ENCODE data around the gene RAPGEF4.

Gene RAPGEF4

GRCh38 chr2:172869861-172870260, 134.2 kb downstream of the RAPGEF4 start:
- TF ChIP-seq POLR2AphosphoS5 (IDR thresholded peaks at IDR 0.05; ENCODE audit: low read depth, low read length), result no peak
- TF ChIP-seq FOXP2 (optimal IDR thresholded peaks at IDR 0.05; ENCODE audit: borderline replicate concordance, extremely low read depth, extremely low read length, insufficient read depth), result no peak
- TF ChIP-seq REST (IDR thresholded peaks at IDR 0.05; ENCODE audit: insufficient read depth in 1 of 2, low read depth in 2 of 2, low read length in 2 of 2), result no peak
- no peak for TF ChIP-seq SIN3A (IDR thresholded peaks at IDR 0.05; ENCODE audit: borderline replicate concordance, insufficient read depth, low read length)
- no peak for TF ChIP-seq TAF1 (IDR thresholded peaks at IDR 0.05; ENCODE audit: borderline replicate concordance, insufficient read depth, low read length)

DNA sequence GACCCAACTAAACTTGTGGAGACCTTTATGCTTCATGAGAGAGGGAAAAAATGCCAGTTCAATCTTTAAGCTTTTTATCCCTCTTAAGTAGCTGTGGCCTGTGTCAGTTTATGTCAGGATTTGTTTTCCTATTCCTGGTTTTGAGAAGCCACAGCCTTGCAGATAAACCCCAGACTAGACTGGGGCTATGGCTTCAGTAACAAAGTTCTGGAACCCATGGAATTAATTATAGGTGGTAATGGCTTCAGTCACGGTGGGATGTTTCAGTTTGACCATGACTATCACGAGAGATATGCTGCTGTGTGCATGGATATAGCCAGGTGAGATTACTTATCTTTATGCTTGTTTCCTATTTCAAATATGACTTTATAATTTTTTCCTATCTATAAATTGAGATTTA, 134.8 kb downstream of the RAPGEF4 start:
- TF ChIP-seq SIN3A (IDR thresholded peaks at IDR 0.05; ENCODE audit: borderline replicate concordance, insufficient read depth, low read length) (no peak), POLR2AphosphoS5 (IDR thresholded peaks at IDR 0.05; ENCODE audit: low read depth, low read length) (no peak), TAF1 (IDR thresholded peaks at IDR 0.05; ENCODE audit: borderline replicate concordance, insufficient read depth, low read length) (no peak), FOXP2 (optimal IDR thresholded peaks at IDR 0.05; ENCODE audit: borderline replicate concordance, extremely low read depth, extremely low read length, insufficient read depth) (no peak), REST (IDR thresholded peaks at IDR 0.05; ENCODE audit: insufficient read depth in 1 of 2, low read depth in 2 of 2, low read length in 2 of 2) (no peak)

- TF ChIP-seq POLR2AphosphoS5 (IDR thresholded peaks at IDR 0.05; ENCODE audit: low read depth, low read length) (no peak), SIN3A (IDR thresholded peaks at IDR 0.05; ENCODE audit: borderline replicate concordance, insufficient read depth, low read length) (no peak), FOXP2 (optimal IDR thresholded peaks at IDR 0.05; ENCODE audit: borderline replicate concordance, extremely low read depth, extremely low read length, insufficient read depth) (no peak), TAF1 (IDR thresholded peaks at IDR 0.05; ENCODE audit: borderline replicate concordance, insufficient read depth, low read length) (no peak), REST (IDR thresholded peaks at IDR 0.05; ENCODE audit: insufficient read depth in 1 of 2, low read depth in 2 of 2, low read length in 2 of 2) (no peak)
These were observed 142.2 kb downstream of the RAPGEF4 start for GRCh38 chr2:172877826-172878225.

DNA sequence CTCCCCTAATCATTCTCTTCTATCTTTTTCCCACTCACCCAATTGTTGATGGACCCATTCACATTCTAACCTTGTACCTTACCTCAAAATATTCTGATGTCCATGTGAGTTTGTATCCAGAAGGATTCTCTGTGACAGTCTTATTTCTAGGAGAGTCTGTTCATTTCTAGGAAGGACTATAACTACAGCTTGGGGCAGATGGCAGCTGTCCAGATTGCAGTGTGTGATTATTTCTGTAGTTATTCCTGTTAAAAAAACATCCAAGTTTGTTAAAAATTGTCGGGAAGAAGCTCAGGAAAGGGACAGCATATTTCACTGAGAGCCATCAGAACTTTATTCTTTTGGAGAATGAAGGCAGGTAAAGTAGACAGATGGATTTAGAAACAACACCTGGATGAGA, 142.6 kb downstream of the RAPGEF4 start:
- no peak for TF ChIP-seq REST (IDR thresholded peaks at IDR 0.05; ENCODE audit: insufficient read depth in 1 of 2, low read depth in 2 of 2, low read length in 2 of 2)
- TF ChIP-seq SIN3A (IDR thresholded peaks at IDR 0.05; ENCODE audit: borderline replicate concordance, insufficient read depth, low read length), result no peak
- TF ChIP-seq POLR2AphosphoS5 (IDR thresholded peaks at IDR 0.05; ENCODE audit: low read depth, low read length), result no peak
- TF ChIP-seq TAF1 (IDR thresholded peaks at IDR 0.05; ENCODE audit: borderline replicate concordance, insufficient read depth, low read length), result no peak
- no peak for TF ChIP-seq FOXP2 (optimal IDR thresholded peaks at IDR 0.05; ENCODE audit: borderline replicate concordance, extremely low read depth, extremely low read length, insufficient read depth)

GRCh38 chr2:172884336-172884735, 148.7 kb downstream of the RAPGEF4 start:
- TF ChIP-seq SIN3A (IDR thresholded peaks at IDR 0.05; ENCODE audit: borderline replicate concordance, insufficient read depth, low read length) (no peak), TAF1 (IDR thresholded peaks at IDR 0.05; ENCODE audit: borderline replicate concordance, insufficient read depth, low read length) (no peak), POLR2AphosphoS5 (IDR thresholded peaks at IDR 0.05; ENCODE audit: low read depth, low read length) (no peak), REST (IDR thresholded peaks at IDR 0.05; ENCODE audit: insufficient read depth in 1 of 2, low read depth in 2 of 2, low read length in 2 of 2) (no peak), FOXP2 (optimal IDR thresholded peaks at IDR 0.05; ENCODE audit: borderline replicate concordance, extremely low read depth, extremely low read length, insufficient read depth) (no peak)
